Measurements from ENCODE around the gene CPXM1. TPM values are rescaled to one million over a fixed set of nuclear protein-coding genes. Genes with fewer than 3 reads are reported as not detected.

CPXM1 gene
- total and polyA plus RNA-seq, 9 of the 15 experiments (the other 6 are each of a cell fraction or from before 2014, with no cell fraction given): 0.04 to 1.1 (median 0.37) TPM; not detected in 2

- peak overlapping the region in 1 of 2 experiments; percentile 17; a peak in 1 of 4 replicates for H3K9ac ChIP-seq (ENCODE audit: insufficient read depth in 1 of 2, low read depth in 2 of 2, low read length in 2 of 2)
- no peak overlapping the region for H3K4me3 ChIP-seq
- H3K27me3 ChIP-seq (ENCODE audit: control insufficient read depth in 2 of 2, insufficient read depth in 2 of 2, low read length in 2 of 2): no peaks in the 10 kb centered on the region
- H2AFZ ChIP-seq (ENCODE audit: low read depth, low read length): 0 out of 2 replicates have a peak overlapping the region, but pooled peaks have one; percentile 14
- ChIA-PET CTCF (ENCODE audit: low intra/inter-chr PET ratio) (no interaction called here), POLR2A (interaction anchor here (0.6 to 1.6 kb wide), 5 partner anchors 10 to 34 kb away, joined by 3 to 4 read pairs (median 3); partner anchors contain the start of genes PCED1A and VPS16)
- H3K4me1 ChIP-seq (replicated peaks in 1 of 2; ENCODE audit: control insufficient read depth in 2 of 2, insufficient read depth in 2 of 2, low read length in 2 of 2): peaks cover 14 to 20% of the 10 kb centered on the region in 2 experiments
- no peaks in the 10 kb centered on the region for H4K20me1 ChIP-seq (replicated peaks; ENCODE audit: control insufficient read depth, insufficient read depth, low read length)
- BruUV-seq (replicated peaks): no TSS peak
- WGBS (ENCODE audit: insufficient coverage, low coverage, missing lambda C conversion rate): 0% methylated on average over 1 of the region's 5 CpGs
- no peak for FAIRE-seq
- H3K27ac ChIP-seq (ENCODE audit: extremely low read depth, low read depth, low read length): no peak overlapping the region
- H3K4me2 ChIP-seq (ENCODE audit: insufficient read depth, low read length): no peak overlapping the region
- intact Hi-C loops (cut with micrococcal nuclease): no loop called here
- H3K79me2 ChIP-seq (ENCODE audit: control insufficient read depth, insufficient read depth, low read length): no peaks in the 10 kb centered on the region
- H3K36me3 ChIP-seq (ENCODE audit: control insufficient read depth, insufficient read depth, low read length): no peaks in the 10 kb centered on the region
- H3K9me1 ChIP-seq (ENCODE audit: control insufficient read depth, insufficient read depth, low read length): peaks cover 3% of the 10 kb centered on the region
- in situ Hi-C loops (cut with MboI): no loop called here
- peak in 3 of 4 experiments; percentile 23 to 68 (median 45) for DNase-seq (ENCODE audit: extremely low read depth in 1 of 4, low spot score in 3 of 4)
- peak; percentile 68 for ATAC-seq
- H3K9me3 ChIP-seq (replicated peaks; ENCODE audit: control insufficient read depth, insufficient read depth, low read depth, low read length): no peaks in the 10 kb centered on the region
- TF ChIP-seq ZNF592 (IDR thresholded peaks at IDR 0.05): no peak
- TF ChIP-seq SLC30A9 (CRISPR knock-in tag; IDR thresholded peaks at IDR 0.05): no peak
- TF ChIP-seq SIRT6 (IDR thresholded peaks at IDR 0.05; ENCODE audit: low read depth, low read length): no peak
- no peak for TF ChIP-seq SMARCA4 (IDR thresholded peaks at IDR 0.05)
- no peak for TF ChIP-seq POLR2AphosphoS5 (IDR thresholded peaks at IDR 0.05; ENCODE audit: control insufficient read depth, insufficient read depth, low read depth, low read length)
- TF ChIP-seq USF2 (CRISPR knock-in tag; IDR thresholded peaks at IDR 0.05): no peak
- no peak for TF ChIP-seq MNT (conservative IDR thresholded peaks at IDR 0.05)
- TF ChIP-seq KLF10 (CRISPR knock-in tag; IDR thresholded peaks at IDR 0.05): no peak
- no peak for TF ChIP-seq ZNF354B (CRISPR knock-in tag; IDR thresholded peaks at IDR 0.05)
- no peak for TF ChIP-seq NFE2L1 (tag; IDR thresholded peaks at IDR 0.05; ENCODE audit: borderline replicate concordance, low read depth)
- TF ChIP-seq CEBPB (tag; IDR thresholded peaks at IDR 0.05): no peak
- TF ChIP-seq THRAP3 (IDR thresholded peaks at IDR 0.05; ENCODE audit: borderline replicate concordance): no peak
- no peak for TF ChIP-seq ZNF133 (CRISPR knock-in tag; IDR thresholded peaks at IDR 0.05)
- TF ChIP-seq SRF (CRISPR knock-in tag; IDR thresholded peaks at IDR 0.05): no peak
- TF ChIP-seq XRCC3 (IDR thresholded peaks at IDR 0.05): no peak
- TF ChIP-seq ZNF324 (CRISPR knock-in tag; IDR thresholded peaks at IDR 0.05): no peak
These were observed 21.6 kb upstream of the CPXM1 start for GRCh38 chr20:2822073-2822472.

Data from K562 (cell line).